Measurements from ENCODE around the gene MVD.

MVD gene

DNA sequence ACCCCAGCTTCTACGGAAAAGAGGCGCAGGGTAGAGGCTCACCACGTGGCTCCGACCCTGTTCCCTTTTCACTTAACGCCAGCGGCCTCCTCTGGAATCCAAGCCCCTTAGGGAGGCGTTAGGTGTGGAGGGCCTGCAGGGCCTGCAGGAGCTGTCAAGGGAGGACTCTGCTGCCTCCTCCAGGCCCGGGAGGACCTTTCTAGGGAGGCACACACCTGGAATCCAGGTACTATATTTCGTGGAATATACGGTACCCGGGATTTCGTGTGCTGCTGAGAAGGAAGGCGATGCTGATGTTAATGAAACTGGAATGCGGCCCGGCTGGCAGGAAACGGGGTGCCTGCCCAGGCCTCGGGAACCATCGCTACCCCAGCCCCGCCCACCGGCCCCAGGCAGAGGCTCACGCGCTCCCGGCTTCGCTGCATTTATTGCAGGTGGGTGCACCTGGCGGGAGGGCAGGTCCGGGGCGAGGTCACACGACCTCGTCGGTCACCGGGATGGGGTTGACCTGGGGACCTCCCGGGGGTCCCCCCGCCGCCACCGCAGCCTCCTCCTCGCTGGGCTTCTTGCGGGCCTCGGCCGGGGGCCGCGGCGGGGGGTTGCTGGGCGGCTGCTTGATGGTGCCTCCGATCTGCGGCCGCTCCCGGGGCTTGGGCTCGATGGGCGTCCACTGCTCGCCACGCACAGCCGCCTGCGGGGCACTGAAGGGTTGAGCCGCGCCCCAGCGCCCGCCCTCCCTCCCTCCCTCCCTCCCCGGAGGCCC, 19.8 kb downstream of the MVD start:
- in situ Hi-C loops (cut with MboI; ENCODE audit: low sequenced_read_pairs): no loop called here

DNA sequence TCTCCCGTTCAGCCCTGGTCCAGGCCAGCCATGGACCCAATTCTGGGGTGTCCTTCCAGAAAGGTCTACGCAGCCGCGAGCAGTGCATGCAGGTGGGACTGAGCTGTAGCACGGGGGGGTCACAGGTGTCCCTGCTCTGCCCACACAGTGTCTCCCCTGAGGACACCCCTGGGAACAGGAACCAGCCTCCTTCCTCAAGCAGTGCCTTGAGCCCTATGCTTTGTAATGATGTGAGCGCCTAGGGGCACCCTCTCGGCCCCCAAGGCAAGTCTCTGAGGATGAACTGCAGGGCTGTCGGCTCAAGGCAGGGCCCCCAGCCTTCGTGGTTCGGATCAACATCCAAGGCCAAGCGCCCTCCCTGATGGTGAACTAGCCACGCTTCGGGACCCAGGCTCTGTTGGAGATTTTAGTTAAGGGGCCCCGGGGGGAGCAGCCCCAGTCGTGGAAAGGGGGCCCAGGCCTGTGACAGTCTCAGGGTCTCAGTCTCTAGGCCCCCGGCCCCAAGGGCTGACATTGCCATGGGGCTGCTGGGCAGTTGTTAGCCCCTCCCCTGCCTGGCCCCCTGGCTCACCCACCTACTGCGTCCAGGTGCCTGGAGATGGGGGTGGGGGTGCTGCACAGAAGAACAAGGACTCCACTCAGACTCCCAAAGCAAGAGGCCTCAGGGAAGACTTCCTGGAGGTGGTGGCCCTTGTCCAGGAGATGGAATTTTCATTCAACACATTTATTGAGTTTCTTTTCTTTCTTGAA, 22.2 kb downstream of the MVD start:
- in situ Hi-C loops (cut with MboI; ENCODE audit: low sequenced_read_pairs): no loop called here

DNA sequence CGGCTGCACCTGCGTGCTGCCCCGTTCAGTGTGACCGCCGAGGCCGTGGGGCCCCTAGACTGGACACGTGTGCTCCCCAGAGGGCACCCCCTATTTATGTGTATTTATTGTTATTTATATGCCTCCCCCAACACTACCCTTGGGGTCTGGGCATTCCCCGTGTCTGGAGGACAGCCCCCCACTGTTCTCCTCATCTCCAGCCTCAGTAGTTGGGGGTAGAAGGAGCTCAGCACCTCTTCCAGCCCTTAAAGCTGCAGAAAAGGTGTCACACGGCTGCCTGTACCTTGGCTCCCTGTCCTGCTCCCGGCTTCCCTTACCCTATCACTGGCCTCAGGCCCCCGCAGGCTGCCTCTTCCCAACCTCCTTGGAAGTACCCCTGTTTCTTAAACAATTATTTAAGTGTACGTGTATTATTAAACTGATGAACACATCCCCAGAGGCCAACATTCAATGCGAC, 22.8 kb downstream of the MVD start:
- in situ Hi-C loops (cut with MboI; ENCODE audit: low sequenced_read_pairs): no loop called here

DNA sequence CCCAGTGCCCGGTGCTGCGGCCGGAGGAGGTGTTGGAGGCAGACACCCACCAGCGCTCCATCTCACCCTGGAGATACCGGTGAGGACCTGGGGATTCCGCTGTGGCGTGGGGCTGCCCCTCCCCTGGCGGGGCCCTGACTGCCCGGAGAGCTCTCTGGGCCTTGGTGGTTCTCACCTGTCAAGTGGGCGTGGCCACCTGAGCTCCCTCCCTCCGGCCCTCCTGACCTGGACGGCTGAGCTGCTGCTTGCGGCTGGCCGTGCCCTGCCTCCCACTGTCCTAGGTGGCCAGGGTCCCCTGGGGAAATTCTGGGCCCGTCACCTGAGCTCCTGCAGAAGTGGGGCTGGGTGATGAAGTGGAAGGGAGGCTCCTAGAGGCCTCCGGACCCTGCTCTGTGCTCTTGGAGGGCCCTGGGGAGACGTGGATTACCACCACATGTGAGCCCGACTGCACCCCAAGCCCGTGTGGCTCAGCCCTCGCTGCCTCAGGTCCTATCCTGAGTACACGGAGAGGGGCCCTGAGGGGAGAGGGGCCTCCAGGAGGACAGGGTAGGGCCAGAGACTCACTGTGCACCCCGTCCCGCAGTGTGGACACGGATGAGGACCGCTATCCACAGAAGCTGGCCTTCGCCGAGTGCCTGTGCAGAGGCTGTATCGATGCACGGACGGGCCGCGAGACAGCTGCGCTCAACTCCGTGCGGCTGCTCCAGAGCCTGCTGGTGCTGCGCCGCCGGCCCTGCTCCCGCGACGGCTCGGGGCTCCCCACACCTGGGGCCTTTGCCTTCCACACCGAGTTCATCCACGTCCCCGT, 23.5 kb downstream of the MVD start:
- in situ Hi-C loops (cut with MboI; ENCODE audit: low sequenced_read_pairs): no loop called here

DNA sequence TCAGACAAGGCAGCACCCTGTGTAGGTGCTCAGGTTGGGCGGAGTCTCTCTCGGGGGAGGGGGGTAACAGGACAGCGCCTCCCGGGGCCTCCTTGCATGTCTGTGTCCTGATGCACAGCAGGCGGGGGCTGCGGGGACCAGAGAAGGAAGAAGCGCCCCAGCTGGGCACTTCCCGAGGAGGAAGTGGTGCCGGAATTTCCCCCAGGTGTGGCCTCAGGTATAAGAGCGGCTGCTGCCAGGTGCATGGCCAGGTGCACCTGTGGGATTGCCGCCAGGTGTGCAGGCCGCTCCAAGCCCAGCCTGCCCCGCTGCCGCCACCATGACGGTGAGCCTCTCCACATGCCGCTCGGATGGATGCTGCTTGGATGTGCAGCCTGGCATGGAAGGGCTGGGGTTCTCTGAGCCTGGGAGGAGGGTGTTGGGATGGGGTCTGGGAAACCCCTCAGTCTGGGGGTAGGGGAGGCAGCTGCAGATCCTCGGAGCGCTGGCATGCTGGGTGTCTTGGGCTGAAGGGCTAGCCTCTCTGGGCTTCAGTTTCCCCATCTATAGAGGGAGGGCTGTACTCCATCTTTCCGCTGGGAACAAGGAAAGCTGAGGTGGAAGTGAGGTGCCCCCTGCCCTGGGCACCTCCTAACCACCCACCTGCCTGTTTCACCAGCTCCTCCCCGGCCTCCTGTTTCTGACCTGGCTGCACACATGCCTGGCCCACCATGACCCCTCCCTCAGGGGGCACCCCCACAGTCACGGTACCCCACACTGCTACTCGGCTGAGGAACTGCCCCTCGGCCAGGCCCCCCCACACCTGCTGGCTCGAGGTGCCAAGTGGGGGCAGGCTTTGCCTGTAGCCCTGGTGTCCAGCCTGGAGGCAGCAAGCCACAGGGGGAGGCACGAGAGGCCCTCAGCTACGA, 24.3 kb downstream of the MVD start, which contains the start of gene IL17C:
TSS of gene IL17C (plus strand) at position 250 of the 908 bp plus-strand sequence. CDS start at position 320, 70 bp downstream.
- in situ Hi-C loops (cut with MboI; ENCODE audit: low sequenced_read_pairs): no loop called here

DNA sequence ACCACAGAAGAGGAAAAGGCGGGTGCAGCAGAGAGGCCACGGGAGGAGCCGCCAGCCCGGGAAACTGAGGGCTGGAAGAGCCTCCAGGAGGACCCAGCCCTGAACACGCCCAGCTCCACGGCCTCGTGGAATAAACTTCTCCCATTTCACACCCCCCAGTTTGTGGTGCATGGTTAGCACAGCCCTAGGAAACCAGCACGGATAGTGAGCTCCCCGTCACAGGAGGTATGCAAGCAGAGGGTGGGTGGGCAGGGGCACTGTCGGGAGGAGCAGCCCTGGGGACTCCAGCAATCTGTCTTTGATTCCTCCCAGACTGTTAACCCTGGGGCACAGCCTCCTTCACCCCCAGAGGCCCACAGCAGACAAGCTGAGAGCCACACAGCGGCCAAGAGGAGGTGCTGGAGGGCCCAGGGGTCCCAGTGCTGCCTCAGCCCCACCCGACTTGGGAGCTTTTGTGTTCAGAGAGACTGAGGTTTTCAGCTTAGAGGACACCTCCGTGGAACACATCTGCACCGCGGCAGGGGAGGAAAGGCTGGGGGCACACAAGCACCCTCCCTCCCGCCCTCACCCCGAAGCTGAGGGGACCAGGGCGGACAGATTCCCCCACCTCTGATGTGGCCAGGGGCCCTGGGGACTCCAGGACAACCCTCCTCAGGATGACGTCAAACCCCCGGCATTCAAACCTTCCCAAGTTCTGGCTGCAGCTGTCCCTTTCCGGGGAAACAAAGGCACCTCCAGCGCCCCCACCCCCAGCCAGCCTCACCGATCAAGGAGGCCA, 26.2 kb downstream of the MVD start:
- in situ Hi-C loops (cut with MboI; ENCODE audit: low sequenced_read_pairs): no loop called here

DNA sequence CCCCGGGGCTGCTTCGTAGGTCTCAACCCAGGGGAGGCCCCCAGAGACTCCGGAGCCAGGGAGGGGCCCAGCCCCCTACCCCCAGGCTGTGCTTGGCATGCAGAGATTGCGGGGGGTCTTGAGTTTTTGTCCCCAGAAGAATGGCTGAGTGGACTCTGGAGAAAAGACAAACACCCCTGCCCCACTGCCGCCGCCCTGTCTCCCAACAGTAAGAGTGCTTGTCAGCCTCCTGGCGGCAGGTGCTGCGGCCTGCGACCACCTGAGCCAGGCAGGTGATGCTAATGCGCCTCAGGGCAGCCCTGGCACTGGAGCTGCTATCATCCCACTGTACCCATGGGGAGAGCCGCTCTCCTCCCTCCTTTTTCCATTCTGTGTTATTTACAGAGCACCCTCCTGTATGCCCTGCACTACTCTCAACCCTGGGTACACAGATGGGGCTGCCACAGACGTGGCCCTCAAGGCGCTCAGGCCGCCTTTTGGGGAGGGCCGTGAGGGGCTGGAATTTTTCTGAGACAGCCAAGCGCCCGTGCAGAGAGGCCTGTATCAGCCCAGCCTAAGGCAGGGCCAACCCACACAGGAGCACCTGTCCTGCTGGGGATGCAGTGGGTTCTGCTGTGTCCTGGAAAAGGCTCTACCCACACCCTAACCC, 27.1 kb downstream of the MVD start:
- in situ Hi-C loops (cut with MboI; ENCODE audit: low sequenced_read_pairs): no loop called here

DNA sequence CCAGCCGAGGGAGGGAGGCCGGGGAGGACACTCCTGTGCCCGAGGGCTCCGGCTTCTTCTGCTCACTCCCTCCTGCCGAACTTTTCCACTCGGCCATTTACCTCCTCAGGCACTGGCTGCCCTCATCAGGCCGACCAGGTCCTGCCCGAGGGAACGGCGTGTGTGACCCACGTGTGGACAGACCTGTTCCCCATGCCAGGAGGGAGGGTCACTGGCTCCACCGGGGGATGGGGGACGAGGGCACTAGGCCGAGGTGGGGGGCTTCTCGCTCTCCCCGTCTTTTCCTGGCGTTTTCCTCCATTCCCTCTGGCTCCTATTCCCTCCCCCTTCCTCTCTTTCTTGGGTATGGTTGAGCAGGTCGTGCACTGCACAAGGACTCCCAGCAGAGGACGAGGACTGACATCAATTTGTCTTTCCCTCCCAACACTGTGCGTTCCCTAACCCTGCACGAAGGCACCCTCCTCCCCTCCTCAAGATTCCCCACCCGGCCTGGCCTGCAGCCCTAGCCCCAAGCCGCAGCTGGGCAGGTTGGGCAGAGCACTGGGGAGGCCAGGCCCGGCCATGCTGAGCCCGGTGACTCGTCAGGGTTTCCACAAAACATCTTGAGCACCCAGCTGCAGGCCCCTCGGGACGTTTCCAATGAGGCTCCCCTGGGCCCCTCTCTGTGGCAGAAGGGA, 27.8 kb downstream of the MVD start:
- in situ Hi-C loops (cut with MboI; ENCODE audit: low sequenced_read_pairs): no loop called here

DNA sequence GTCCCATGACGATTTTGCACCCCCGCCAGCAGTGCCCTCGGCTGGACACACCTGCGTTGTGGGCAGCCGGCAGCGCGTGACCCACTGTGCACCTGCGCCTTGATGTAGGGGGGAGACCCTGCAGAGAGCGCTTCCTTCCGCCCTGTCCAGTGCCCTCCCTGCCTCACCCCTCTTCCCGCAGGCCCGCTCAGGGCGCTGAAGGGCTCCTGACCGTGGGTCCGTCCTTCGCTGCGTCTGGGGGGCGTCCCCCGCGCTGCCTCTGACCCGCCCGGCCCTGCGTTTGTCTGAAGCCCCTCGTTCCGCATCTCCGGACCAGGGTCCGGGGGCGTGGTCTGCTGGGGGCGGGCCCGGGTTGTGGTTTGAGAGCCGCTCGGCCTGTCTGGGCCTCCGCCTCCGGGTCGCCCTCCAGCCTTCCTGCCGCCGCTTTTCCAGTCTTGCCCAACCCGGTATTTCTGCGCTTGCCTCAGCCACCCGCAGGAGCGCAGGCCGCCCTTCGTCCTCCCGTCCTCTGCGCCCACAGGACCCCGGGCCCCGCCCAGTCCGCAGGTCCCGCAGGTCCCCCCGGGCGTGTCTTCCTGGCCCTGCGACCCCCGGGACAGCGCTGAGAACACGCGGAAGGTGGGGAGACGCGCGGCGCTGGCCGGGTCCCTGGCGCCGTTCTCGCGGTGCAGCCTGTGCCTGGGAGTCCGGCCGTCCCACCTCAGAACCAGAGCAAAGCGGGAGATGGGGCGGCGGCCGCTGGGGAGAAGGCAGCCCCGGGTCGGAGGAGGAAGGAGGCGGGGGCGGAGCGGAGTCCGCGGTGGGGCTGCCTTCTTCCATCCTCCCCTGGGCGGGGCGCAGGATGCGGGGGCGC, 28.5 kb downstream of the MVD start:
- in situ Hi-C loops (cut with MboI; ENCODE audit: low sequenced_read_pairs): no loop called here

DNA sequence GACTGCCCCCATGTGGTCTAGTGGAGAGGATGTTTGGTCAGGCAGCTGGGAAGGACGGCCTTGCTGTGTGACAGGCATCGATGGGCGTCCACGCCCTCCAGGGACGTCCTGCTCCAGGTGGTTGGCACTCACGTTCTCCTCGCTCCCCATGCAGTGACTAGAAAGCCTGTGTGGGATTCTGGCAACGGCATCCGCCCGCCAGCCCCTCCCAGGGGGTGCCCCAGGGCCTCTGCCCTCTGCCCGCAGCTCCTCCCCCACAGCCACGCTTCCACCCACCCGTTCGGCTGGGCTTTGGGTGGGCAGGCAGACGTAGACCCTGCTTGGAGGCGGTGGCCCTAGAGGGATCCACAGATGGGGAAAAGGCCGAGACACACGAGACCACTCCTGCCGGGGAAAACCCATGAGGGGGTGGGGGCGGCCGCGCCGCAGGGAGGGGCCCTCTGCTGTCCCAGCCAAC, 29.2 kb downstream of the MVD start:
- in situ Hi-C loops (cut with MboI; ENCODE audit: low sequenced_read_pairs): no loop called here

DNA sequence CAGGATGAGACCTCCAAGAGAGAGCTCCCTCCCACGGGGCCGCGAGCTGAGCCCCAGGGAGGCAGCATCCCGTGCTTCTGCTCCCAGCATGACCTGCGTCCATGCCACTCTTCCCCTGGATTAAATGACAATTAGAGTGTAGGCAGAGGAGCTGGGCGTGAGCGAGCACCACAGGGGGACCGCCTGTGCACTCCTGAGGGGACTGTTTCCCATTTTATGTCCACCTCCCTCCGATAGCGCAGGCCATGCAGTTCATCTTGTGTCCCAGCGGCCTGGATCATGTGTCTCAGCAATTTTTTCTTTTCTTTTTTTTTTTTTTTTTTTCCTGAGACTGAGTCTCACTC, 30.3 kb downstream of the MVD start:
- in situ Hi-C loops (cut with MboI; ENCODE audit: low sequenced_read_pairs): no loop called here

DNA sequence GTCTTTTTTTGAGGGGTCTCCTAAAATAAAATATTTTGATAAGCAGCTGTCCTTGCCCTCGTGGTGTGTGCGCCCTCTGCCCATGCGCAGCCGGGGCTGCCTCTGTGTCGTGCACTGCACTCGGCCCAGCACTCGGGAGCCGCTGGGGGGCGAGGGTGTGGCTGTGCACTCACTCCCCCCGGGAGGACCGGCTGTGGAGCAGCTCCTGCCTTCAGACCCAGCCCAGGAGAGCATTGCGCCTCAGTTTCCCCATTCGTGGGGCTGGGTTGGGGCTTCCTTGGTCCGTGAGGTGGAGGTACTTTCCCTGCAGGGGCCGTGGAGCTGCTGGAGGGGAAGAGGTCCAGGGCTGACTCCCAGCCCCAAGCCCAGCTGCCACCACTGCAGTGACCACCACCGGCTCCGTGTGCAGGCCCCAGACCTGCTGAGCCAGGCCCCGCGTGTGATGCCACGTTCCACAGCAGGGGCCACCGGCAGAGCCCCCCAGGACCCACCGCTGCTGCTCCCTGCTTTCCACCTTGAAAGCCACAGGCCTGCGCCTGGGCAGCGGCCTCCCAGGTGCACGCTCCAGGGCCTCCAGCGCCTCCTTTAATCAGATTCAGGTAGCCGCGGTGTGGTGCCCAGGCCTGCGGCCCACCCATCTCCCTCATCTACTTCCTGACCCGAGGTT, 30.8 kb downstream of the MVD start:
- in situ Hi-C loops (cut with MboI; ENCODE audit: low sequenced_read_pairs): no loop called here

DNA sequence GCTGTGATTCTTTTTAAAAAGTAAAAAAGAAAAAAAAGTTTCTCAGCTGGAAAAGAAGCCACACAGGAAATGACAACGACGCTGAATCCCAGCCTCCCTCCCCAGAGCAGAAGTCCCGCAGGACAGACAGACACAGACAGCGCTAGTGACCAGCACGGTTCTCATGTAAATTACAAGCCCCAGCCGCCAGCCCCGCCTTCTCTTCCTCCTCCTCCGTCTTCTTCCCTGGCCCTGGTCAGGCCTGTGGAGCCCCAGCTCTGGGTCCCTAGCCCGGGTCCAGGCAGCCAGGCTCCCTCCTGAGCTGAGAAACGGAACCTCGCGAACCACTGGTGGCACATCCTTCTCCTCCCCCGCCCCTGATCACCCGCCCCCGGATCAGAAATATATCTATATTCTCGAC, 31.5 kb downstream of the MVD start:
- in situ Hi-C loops (cut with MboI; ENCODE audit: low sequenced_read_pairs): no loop called here

DNA sequence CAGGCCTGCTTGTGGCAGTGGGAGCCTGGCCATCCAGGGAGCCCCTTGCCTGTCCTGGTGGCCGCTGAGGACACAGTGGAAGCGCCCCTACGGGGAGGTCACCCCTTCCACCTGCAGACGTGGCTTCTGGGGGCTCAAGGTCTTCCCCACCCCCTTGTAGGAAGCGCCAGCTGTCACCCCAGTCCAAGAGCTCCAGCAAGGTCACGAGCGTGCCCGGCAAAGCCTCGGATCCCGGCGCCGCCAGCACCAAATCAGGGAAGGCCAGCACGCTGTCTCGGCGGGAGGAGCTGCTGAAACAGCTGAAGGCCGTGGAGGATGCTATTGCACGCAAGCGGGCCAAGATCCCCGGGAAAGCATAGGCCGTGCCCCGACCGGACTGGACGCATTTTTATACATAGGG, 31.9 kb downstream of the MVD start:
- in situ Hi-C loops (cut with MboI; ENCODE audit: low sequenced_read_pairs): no loop called here

DNA sequence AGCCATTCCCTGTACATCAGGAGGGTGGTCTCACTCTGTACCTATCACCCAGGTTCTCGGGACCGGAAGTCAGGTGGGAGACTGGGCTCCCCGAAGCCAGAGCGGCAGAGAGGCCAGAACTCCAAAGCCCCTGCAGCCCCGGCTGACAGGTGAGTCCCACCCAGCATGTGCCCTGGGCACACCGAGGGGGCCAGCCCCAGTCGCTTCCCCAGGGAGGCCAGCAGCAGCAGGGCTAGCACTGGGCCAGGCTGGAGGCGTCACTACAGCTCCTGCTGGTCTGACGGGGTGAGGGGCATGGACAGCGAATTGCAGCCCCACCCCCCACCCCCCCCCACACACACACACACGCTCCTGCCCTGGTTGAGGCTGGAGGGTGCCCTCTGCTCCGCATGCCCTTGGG, 32.5 kb downstream of the MVD start:
- in situ Hi-C loops (cut with MboI; ENCODE audit: low sequenced_read_pairs): no loop called here

DNA sequence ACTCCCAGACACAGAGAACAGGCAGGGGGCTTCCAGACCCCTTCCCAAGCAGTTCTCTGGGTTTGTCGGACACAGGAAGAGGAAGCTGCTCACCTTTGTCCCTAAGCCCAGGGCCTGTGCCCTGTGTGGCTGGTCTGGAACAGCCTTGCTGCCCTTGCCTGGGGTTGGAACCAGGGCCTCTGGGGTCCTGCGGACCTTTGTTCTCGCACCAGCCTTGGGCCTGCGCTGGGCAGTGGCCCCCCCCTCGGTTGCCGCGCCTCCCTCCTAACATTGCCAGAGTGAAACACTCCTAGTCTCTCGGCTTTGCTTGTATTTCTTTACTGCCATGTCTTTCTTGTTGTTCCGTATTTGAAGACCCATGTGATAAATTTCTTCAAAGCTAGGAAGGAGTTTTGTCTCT, 33.1 kb downstream of the MVD start:
- in situ Hi-C loops (cut with MboI; ENCODE audit: low sequenced_read_pairs): no loop called here

DNA sequence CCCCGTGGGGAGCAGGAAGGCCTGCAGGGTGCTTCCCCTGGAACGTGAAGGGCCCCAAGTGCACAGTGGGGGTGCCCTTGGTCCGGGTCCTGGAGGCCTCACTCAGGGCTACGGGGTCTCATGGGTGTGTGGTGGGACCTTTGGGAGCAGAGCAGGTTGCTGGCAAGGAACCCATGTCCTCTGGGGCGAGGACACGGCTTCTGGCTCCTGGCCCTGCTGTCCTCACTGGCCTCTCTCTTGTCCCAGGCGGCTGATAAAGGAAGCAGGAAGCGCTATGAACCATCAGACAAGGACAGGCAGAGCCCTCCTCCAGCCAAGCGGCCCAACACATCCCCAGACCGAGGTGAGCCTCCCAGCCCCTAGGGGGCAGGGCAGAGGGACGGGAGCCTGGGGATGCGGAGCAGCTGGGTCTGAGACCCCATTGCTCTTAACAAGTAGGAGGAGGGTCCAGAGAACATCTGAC, 34.3 kb downstream of the MVD start:
- in situ Hi-C loops (cut with MboI; ENCODE audit: low sequenced_read_pairs): no loop called here

Data from hTERT RPE-1 (cell line).